ENCODE results near the gene NOXA1. TPM values are rescaled to one million over a fixed set of nuclear protein-coding genes. Genes with fewer than 3 reads are reported as not detected.
A peak's percentile ranks its signal among the peaks of the same experiment; 100 is the strongest.

Gene NOXA1
- total RNA-seq, 5 donors from 2014 or later (not counting 1 experiment from before 2014, with no cell fraction given): 6.4 to 11.7 (median 8.1) TPM

DNA sequence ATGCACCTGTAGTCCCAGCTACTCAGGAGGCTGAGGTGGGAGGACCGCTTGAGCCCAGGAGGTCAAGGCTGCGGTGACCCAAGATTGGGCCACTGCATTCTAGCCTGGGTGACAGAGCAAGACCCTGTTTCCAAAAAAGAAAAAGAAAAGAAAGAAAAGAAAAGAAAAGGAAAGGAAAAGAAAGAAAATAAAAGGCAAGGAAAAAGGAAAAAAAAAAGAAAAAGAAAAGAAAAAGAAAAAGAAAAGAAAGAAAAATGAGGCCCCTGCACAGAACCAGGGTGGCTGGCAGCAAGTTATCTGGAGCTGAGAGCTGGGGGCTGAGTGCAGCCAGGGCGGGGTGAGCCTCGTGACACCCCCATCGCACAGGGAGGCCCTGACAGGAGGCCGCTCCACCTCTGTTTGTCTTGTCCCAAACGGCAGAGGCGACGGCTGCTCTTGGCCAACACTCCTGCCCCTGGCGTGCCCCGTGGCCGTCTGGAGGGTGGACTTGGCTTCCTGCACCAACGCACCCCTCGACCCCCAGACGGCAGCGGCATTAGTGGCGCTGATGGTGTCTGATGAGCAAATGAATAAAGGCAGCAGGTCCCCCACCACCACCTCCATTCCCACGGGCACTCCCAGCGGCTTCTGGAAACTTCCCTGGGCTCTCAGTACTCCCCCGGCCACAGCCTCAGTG, 17.0 kb upstream of the NOXA1 start:
- peaks cover 0 to 23% of the 10 kb centered on the region in 2 experiments for H3K4me1 ChIP-seq (ENCODE audit: control insufficient read depth in 1 of 2, extremely low read depth in 1 of 2, insufficient read depth in 2 of 2, low read length in 2 of 2)
- peaks cover 2 to 14% (median 8%) of the 10 kb centered on the region in 3 donors for H3K4me1 Mint-ChIP-seq
- POLR2A ChIA-PET: no interaction called here

DNA sequence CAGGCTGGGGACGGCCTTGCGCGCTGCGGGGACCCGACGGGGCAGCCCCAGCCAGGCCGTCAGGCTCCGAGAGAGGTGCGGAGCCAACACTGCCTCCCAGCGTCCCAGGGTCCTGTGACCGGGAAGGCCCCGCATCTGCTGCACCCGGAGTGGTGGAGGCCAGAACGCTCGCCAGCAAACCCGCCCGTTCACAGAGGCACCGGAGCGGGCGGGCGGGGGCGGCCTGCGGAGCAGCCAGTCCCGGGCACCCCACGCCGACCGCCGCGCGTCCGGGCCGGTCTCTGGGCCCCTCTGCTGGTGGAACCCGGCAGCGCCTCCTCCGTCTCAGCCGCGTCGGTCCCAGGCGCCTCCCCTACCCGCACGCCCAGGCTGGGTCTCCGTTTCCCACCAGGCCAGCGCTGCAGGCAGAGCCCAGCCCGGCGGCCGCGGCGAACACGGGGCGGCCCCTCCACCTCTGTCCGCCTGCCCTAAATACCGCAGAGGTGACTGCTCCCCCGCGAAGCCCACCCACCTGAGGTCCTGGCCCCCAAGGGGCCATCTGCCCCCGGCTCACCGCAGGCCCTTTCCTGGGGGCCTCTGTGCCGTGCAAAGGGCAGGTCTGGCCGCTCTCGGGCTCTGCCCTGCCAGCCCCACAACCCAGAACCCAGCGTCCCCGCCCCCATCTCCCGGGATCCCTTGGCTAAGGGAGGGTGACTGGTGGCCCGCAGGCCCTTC, 16.2 kb upstream of the NOXA1 start:
- H3K27ac Mint-ChIP-seq: no peak overlapping the region
- no peak overlapping the region for H3K4me3 Mint-ChIP-seq
- H3K4me1 Mint-ChIP-seq: peaks cover 2 to 16% (median 8%) of the 10 kb centered on the region in 3 donors
- peak; percentile 24 to 76 (median 59) for DNase-seq
- ATAC-seq (replicated peaks in 1 of 4): peak; percentile 90 to 97 (median 92)
- POLR2A ChIA-PET: no interaction called here
- WGBS (ENCODE audit: insufficient coverage): 2% methylated on average over 55 of the region's 63 CpGs
- Histone ChIP-seq H3K9me3 (no peaks in the 10 kb centered on the region), H3K4me3 (ENCODE audit: control insufficient read depth in 1 of 2, extremely low read depth in 1 of 2, low read length in 1 of 2) (peak overlapping the region in 1 of 2 donors; percentile 19), H3K36me3 (ENCODE audit: control insufficient read depth in 2 of 2, extremely low read depth in 1 of 2, insufficient read depth in 1 of 2, low read length in 1 of 2) (no peaks in the 10 kb centered on the region), H3K27me3 (replicated peaks in 1 of 2; ENCODE audit: control insufficient read depth in 2 of 2, extremely low read depth in 1 of 2, insufficient read depth in 2 of 2, low read length in 1 of 2) (peaks cover 0 to 35% of the 10 kb centered on the region in 2 experiments), H3K27ac (ENCODE audit: low read length) (no peak overlapping the region), H3K4me1 (ENCODE audit: control insufficient read depth in 1 of 2, extremely low read depth in 1 of 2, insufficient read depth in 2 of 2, low read length in 2 of 2) (peaks cover 0 to 31% of the 10 kb centered on the region in 2 experiments)
- H3K9me3 Mint-ChIP-seq: no peaks in the 10 kb centered on the region
- H3K36me3 Mint-ChIP-seq: peaks cover 10% of the 10 kb centered on the region
- CTCF ChIA-PET: no interaction called here
- H3K27me3 Mint-ChIP-seq: peaks cover 0 to 3% of the 10 kb centered on the region in 2 donors

More for the DNA sequence above, 17.0 kb upstream of the NOXA1 start:
- Histone ChIP-seq H3K9me3 (no peaks in the 10 kb centered on the region), H3K27ac (ENCODE audit: low read length) (no peak overlapping the region), H3K4me3 (ENCODE audit: control insufficient read depth in 1 of 2, extremely low read depth in 1 of 2, low read length in 1 of 2) (no peak overlapping the region), H3K36me3 (ENCODE audit: control insufficient read depth in 2 of 2, extremely low read depth in 1 of 2, insufficient read depth in 1 of 2, low read length in 1 of 2) (no peaks in the 10 kb centered on the region), H3K27me3 (replicated peaks in 1 of 2; ENCODE audit: control insufficient read depth in 2 of 2, extremely low read depth in 1 of 2, insufficient read depth in 2 of 2, low read length in 1 of 2) (peaks cover 0 to 34% of the 10 kb centered on the region in 2 experiments)
- Mint-ChIP-seq H3K27me3 (peaks cover 0 to 3% of the 10 kb centered on the region in 2 donors), H3K36me3 (peaks cover 10% of the 10 kb centered on the region), H3K9me3 (no peaks in the 10 kb centered on the region), H3K4me3 (peak overlapping the region in 2 of 3 donors; percentile 6 to 65), H3K27ac (no peak overlapping the region)
- CTCF ChIA-PET: no interaction called here
- no peak for DNase-seq
- 87% methylated on average over 17 of the region's 20 CpGs for WGBS (ENCODE audit: insufficient coverage)
- no peak for ATAC-seq (replicated peaks in 1 of 4)

- no peak for ATAC-seq (replicated peaks in 1 of 4)
- CTCF ChIA-PET: no interaction called here
- no peak overlapping the region for H3K27ac ChIP-seq (ENCODE audit: low read length)
- Mint-ChIP-seq H3K27me3 (peaks cover 0 to 3% of the 10 kb centered on the region in 2 donors), H3K36me3 (peaks cover 3% of the 10 kb centered on the region), H3K27ac (no peak overlapping the region), H3K4me3 (peak overlapping the region in 1 of 3 donors; percentile 31), H3K9me3 (no peaks in the 10 kb centered on the region), H3K4me1 (peaks cover 2 to 14% (median 8%) of the 10 kb centered on the region in 3 donors)
- peaks cover 0 to 33% of the 10 kb centered on the region in 2 experiments for H3K4me1 ChIP-seq (ENCODE audit: control insufficient read depth in 1 of 2, extremely low read depth in 1 of 2, insufficient read depth in 2 of 2, low read length in 2 of 2)
- no peaks in the 10 kb centered on the region for H3K36me3 ChIP-seq (ENCODE audit: control insufficient read depth in 2 of 2, extremely low read depth in 1 of 2, insufficient read depth in 1 of 2, low read length in 1 of 2)
- POLR2A ChIA-PET: no interaction called here
- H3K9me3 ChIP-seq: no peaks in the 10 kb centered on the region
- 78% methylated on average over 21 of the region's 31 CpGs for WGBS (ENCODE audit: insufficient coverage)
- DNase-seq: no peak
- peaks cover 0 to 35% of the 10 kb centered on the region in 2 experiments for H3K27me3 ChIP-seq (replicated peaks in 1 of 2; ENCODE audit: control insufficient read depth in 2 of 2, extremely low read depth in 1 of 2, insufficient read depth in 2 of 2, low read length in 1 of 2)
- H3K4me3 ChIP-seq (ENCODE audit: control insufficient read depth in 1 of 2, extremely low read depth in 1 of 2, low read length in 1 of 2): no peak overlapping the region
Observed at GRCh38 chr9:137407590-137408300, 15.4 kb upstream of the NOXA1 start.

- Mint-ChIP-seq H3K27me3 (peaks cover 0 to 3% of the 10 kb centered on the region in 2 donors), H3K4me3 (no peak overlapping the region), H3K4me1 (peaks cover 6 to 21% (median 8%) of the 10 kb centered on the region in 3 donors), H3K9me3 (no peaks in the 10 kb centered on the region), H3K27ac (no peak overlapping the region), H3K36me3 (peaks cover 3% of the 10 kb centered on the region)
- POLR2A ChIA-PET: no interaction called here
- Histone ChIP-seq H3K4me1 (ENCODE audit: control insufficient read depth in 1 of 2, extremely low read depth in 1 of 2, insufficient read depth in 2 of 2, low read length in 2 of 2) (peaks cover 0 to 33% of the 10 kb centered on the region in 2 experiments), H3K27me3 (replicated peaks in 1 of 2; ENCODE audit: control insufficient read depth in 2 of 2, extremely low read depth in 1 of 2, insufficient read depth in 2 of 2, low read length in 1 of 2) (peaks cover 0 to 35% of the 10 kb centered on the region in 2 experiments), H3K27ac (ENCODE audit: low read length) (no peak overlapping the region), H3K9me3 (no peaks in the 10 kb centered on the region), H3K36me3 (ENCODE audit: control insufficient read depth in 2 of 2, extremely low read depth in 1 of 2, insufficient read depth in 1 of 2, low read length in 1 of 2) (no peaks in the 10 kb centered on the region), H3K4me3 (ENCODE audit: control insufficient read depth in 1 of 2, extremely low read depth in 1 of 2, low read length in 1 of 2) (no peak overlapping the region)
- 97% methylated on average over 17 of the region's 24 CpGs for WGBS (ENCODE audit: insufficient coverage)
- DNase-seq (no peak), ATAC-seq (replicated peaks in 1 of 4) (no peak)
- CTCF ChIA-PET: interaction anchor here in 1 of 2 donors (0.6 kb wide), 1 partner anchor 115 kb away, joined by 8 read pairs; no protein-coding TSS in a partner anchor
Observed at GRCh38 chr9:137408651-137409405, 14.4 kb upstream of the NOXA1 start.

DNA sequence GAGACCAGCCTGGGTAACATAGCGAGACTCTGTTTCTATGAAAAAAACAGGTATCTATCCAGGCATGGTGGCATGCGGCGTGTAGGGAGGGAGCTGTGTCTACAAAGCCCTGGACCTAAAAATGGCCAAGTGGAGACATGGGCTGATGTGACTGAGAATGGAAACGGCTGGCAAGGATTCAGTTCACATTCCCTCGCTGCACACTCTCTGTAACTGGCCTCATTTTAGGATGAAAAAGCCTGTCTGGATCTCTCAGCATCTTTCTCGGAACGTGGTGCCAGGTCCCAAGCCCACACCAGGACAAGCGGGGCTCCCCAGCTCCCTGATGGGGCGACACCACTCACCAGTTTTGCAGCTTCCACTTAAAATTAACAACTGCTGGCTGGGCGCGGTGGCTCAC, 13.7 kb upstream of the NOXA1 start:
- Histone ChIP-seq H3K4me3 (ENCODE audit: control insufficient read depth in 1 of 2, extremely low read depth in 1 of 2, low read length in 1 of 2) (no peak overlapping the region), H3K4me1 (ENCODE audit: control insufficient read depth in 1 of 2, extremely low read depth in 1 of 2, insufficient read depth in 2 of 2, low read length in 2 of 2) (peaks cover 0 to 33% of the 10 kb centered on the region in 2 experiments), H3K27me3 (replicated peaks in 1 of 2; ENCODE audit: control insufficient read depth in 2 of 2, extremely low read depth in 1 of 2, insufficient read depth in 2 of 2, low read length in 1 of 2) (peaks cover 0 to 35% of the 10 kb centered on the region in 2 experiments), H3K36me3 (ENCODE audit: control insufficient read depth in 2 of 2, extremely low read depth in 1 of 2, insufficient read depth in 1 of 2, low read length in 1 of 2) (no peaks in the 10 kb centered on the region), H3K9me3 (no peaks in the 10 kb centered on the region), H3K27ac (ENCODE audit: low read length) (no peak overlapping the region)
- ChIA-PET CTCF (no interaction called here), POLR2A (no interaction called here)
- no peaks in the 10 kb centered on the region for H3K9me3 Mint-ChIP-seq
- no peak overlapping the region for H3K4me3 Mint-ChIP-seq
- H3K36me3 Mint-ChIP-seq: peaks cover 3% of the 10 kb centered on the region
- ATAC-seq (replicated peaks in 1 of 4) (no peak), DNase-seq (no peak)
- H3K27me3 Mint-ChIP-seq: peaks cover 0 to 3% of the 10 kb centered on the region in 2 donors
- WGBS (ENCODE audit: insufficient coverage): 94% methylated on average over 11 of the region's 11 CpGs
- peaks cover 8 to 25% (median 10%) of the 10 kb centered on the region in 3 donors for H3K4me1 Mint-ChIP-seq
- no peak overlapping the region for H3K27ac Mint-ChIP-seq
